ENCODE measurements around the gene CRK. TPM values are rescaled to one million over a fixed set of nuclear protein-coding genes. Genes with fewer than 3 reads are reported as not detected.

CRK gene
- total RNA-seq, 5 donors from 2014 or later (not counting 1 experiment from before 2014, with no cell fraction given), result 18.0 to 26.8 (median 22.6) TPM

GRCh38 chr17:1481736-1482135 lies 25.7 kb upstream of the CRK start:
- Histone ChIP-seq H3K4me1 (ENCODE audit: control insufficient read depth in 1 of 2, extremely low read depth in 1 of 2, insufficient read depth in 2 of 2, low read length in 2 of 2) (peaks cover 7 to 19% of the 10 kb centered on the region in 2 experiments), H3K4me3 (ENCODE audit: control insufficient read depth in 1 of 2, extremely low read depth in 1 of 2, low read length in 1 of 2) (no peak overlapping the region), H3K27ac (ENCODE audit: low read length) (no peak overlapping the region), H3K36me3 (ENCODE audit: control insufficient read depth in 2 of 2, extremely low read depth in 1 of 2, insufficient read depth in 1 of 2, low read length in 1 of 2) (peaks cover 0 to 8% of the 10 kb centered on the region in 2 donors), H3K9me3 (no peaks in the 10 kb centered on the region), H3K27me3 (replicated peaks in 1 of 2; ENCODE audit: control insufficient read depth in 2 of 2, extremely low read depth in 1 of 2, insufficient read depth in 2 of 2, low read length in 1 of 2) (peaks cover 0 to under 1% of the 10 kb centered on the region in 2 experiments)
- Mint-ChIP-seq H3K36me3 (peaks cover 18% of the 10 kb centered on the region), H3K4me1 (peaks cover 5 to 11% (median 6%) of the 10 kb centered on the region in 3 donors), H3K4me3 (no peak overlapping the region), H3K27ac (no peak overlapping the region), H3K27me3 (no peaks in the 10 kb centered on the region), H3K9me3 (no peaks in the 10 kb centered on the region)
- POLR2A ChIA-PET, result interaction anchor here (0.6 to 0.7 kb wide), 2 partner anchors 62 to 244 kb away, joined by 3 to 12 read pairs; no protein-coding TSS in a partner anchor
- 92% methylated on average over 10 of the region's 11 CpGs for WGBS (ENCODE audit: insufficient coverage)
- ATAC-seq (replicated peaks in 1 of 4) (no peak), DNase-seq (no peak)
- CTCF ChIA-PET, result interaction anchor here in 1 of 2 donors (0.7 kb wide), 1 partner anchor 51 kb away, joined by 3 read pairs; no protein-coding TSS in a partner anchor

DNA sequence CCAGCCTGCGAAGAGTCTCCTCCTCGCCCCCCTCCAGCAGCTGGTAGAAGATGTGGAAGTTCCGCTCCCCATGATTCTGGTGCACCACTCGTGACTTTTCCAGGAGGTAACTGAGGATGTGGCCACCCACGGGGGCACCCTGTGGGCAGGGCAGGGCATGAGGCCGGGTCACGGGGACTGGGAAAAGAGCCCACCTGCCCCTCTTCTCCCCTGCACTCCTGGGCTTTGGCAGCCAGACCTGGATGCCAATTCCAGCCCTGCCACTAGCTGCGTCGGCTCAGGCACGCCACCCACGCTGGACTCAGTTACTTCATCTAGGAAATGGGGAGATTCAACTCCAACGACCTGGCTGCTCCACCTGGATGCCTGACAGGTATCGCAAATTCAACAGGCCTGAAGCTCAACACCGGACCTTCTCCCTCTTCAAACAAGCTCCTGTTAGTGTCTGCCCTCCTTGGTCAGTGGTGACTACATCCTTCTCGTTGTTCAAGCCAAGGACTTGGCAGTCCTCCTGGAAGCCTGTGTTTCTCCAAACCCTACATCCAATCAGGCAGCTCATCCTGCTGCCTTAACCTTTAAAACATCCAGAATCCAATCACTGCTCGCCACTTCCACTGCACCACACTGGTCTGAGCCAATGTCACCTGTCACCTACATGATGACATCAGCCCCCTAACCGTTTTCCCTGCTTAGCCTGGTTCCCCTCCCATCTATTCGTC lies 24.9 kb upstream of the CRK start:
- Mint-ChIP-seq H3K27ac (peak overlapping the region in 1 of 2 donors; percentile 47), H3K27me3 (no peaks in the 10 kb centered on the region), H3K9me3 (no peaks in the 10 kb centered on the region), H3K4me3 (no peak overlapping the region), H3K36me3 (peaks cover 18% of the 10 kb centered on the region), H3K4me1 (peaks cover 2 to 10% (median 5%) of the 10 kb centered on the region in 3 donors)
- ChIA-PET POLR2A (interaction anchor here in 1 of 2 donors (0.6 kb wide), 1 partner anchor 23 kb away, joined by 6 read pairs; no protein-coding TSS in a partner anchor), CTCF (no interaction called here)
- no peak overlapping the region for H3K27ac ChIP-seq (ENCODE audit: low read length)
- DNase-seq (no peak), ATAC-seq (replicated peaks in 1 of 4) (no peak)
- no peaks in the 10 kb centered on the region for H3K27me3 ChIP-seq (replicated peaks in 1 of 2; ENCODE audit: control insufficient read depth in 2 of 2, extremely low read depth in 1 of 2, insufficient read depth in 2 of 2, low read length in 1 of 2)
- H3K4me1 ChIP-seq (ENCODE audit: control insufficient read depth in 1 of 2, extremely low read depth in 1 of 2, insufficient read depth in 2 of 2, low read length in 2 of 2), result peaks cover under 1 to 10% of the 10 kb centered on the region in 2 experiments
- no peaks in the 10 kb centered on the region for H3K9me3 ChIP-seq
- no peak overlapping the region for H3K4me3 ChIP-seq (ENCODE audit: control insufficient read depth in 1 of 2, extremely low read depth in 1 of 2, low read length in 1 of 2)
- 82% methylated on average over 13 of the region's 18 CpGs for WGBS (ENCODE audit: insufficient coverage)
- H3K36me3 ChIP-seq (ENCODE audit: control insufficient read depth in 2 of 2, extremely low read depth in 1 of 2, insufficient read depth in 1 of 2, low read length in 1 of 2), result peaks cover 0 to 8% of the 10 kb centered on the region in 2 donors

GRCh38 chr17:1478418-1478817 lies 22.4 kb upstream of the CRK start:
- Mint-ChIP-seq H3K27ac (no peak overlapping the region), H3K9me3 (no peaks in the 10 kb centered on the region), H3K4me3 (no peak overlapping the region), H3K4me1 (peaks cover 6 to 13% (median 13%) of the 10 kb centered on the region in 3 donors), H3K27me3 (no peaks in the 10 kb centered on the region), H3K36me3 (peaks cover 17% of the 10 kb centered on the region)
- Histone ChIP-seq H3K4me3 (ENCODE audit: control insufficient read depth in 1 of 2, extremely low read depth in 1 of 2, low read length in 1 of 2) (no peak overlapping the region), H3K9me3 (no peaks in the 10 kb centered on the region), H3K27me3 (replicated peaks in 1 of 2; ENCODE audit: control insufficient read depth in 2 of 2, extremely low read depth in 1 of 2, insufficient read depth in 2 of 2, low read length in 1 of 2) (no peaks in the 10 kb centered on the region), H3K4me1 (ENCODE audit: control insufficient read depth in 1 of 2, extremely low read depth in 1 of 2, insufficient read depth in 2 of 2, low read length in 2 of 2) (peaks cover 6 to 9% of the 10 kb centered on the region in 2 experiments), H3K36me3 (ENCODE audit: control insufficient read depth in 2 of 2, extremely low read depth in 1 of 2, insufficient read depth in 1 of 2, low read length in 1 of 2) (peaks cover 0 to 8% of the 10 kb centered on the region in 2 donors), H3K27ac (ENCODE audit: low read length) (no peak overlapping the region)
- ChIA-PET CTCF (no interaction called here), POLR2A (no interaction called here)
- no peak for ATAC-seq (replicated peaks in 1 of 4)
- no peak for DNase-seq
- 95% methylated on average over 26 of the region's 26 CpGs for WGBS (ENCODE audit: insufficient coverage)

GRCh38 chr17:1475321-1475854 lies 19.4 kb upstream of the CRK start:
- H3K36me3 ChIP-seq (ENCODE audit: control insufficient read depth in 2 of 2, extremely low read depth in 1 of 2, insufficient read depth in 1 of 2, low read length in 1 of 2), result peaks cover 0 to 6% of the 10 kb centered on the region in 2 donors
- Mint-ChIP-seq H3K27ac (no peak overlapping the region), H3K27me3 (no peaks in the 10 kb centered on the region), H3K4me3 (no peak overlapping the region), H3K4me1 (peaks cover 14 to 19% (median 17%) of the 10 kb centered on the region in 3 donors), H3K9me3 (no peaks in the 10 kb centered on the region), H3K36me3 (peaks cover 4% of the 10 kb centered on the region)
- peaks cover 0 to 3% of the 10 kb centered on the region in 2 experiments for H3K27me3 ChIP-seq (replicated peaks in 1 of 2; ENCODE audit: control insufficient read depth in 2 of 2, extremely low read depth in 1 of 2, insufficient read depth in 2 of 2, low read length in 1 of 2)
- no peak overlapping the region for H3K27ac ChIP-seq (ENCODE audit: low read length)
- no peak for ATAC-seq (replicated peaks in 1 of 4)
- no peaks in the 10 kb centered on the region for H3K9me3 ChIP-seq
- no peak overlapping the region for H3K4me3 ChIP-seq (ENCODE audit: control insufficient read depth in 1 of 2, extremely low read depth in 1 of 2, low read length in 1 of 2)
- DNase-seq, result no peak
- WGBS (ENCODE audit: insufficient coverage), result 92% methylated on average over 12 of the region's 15 CpGs
- POLR2A ChIA-PET, result no interaction called here
- peaks cover 9 to 16% of the 10 kb centered on the region in 2 experiments for H3K4me1 ChIP-seq (ENCODE audit: control insufficient read depth in 1 of 2, extremely low read depth in 1 of 2, insufficient read depth in 2 of 2, low read length in 2 of 2)
- CTCF ChIA-PET, result no interaction called here

- peaks cover 14 to 19% (median 17%) of the 10 kb centered on the region in 3 donors for H3K4me1 Mint-ChIP-seq
- no peak for ATAC-seq (replicated peaks in 1 of 4)
- 92% methylated on average over 18 of the region's 31 CpGs for WGBS (ENCODE audit: insufficient coverage)
- DNase-seq, result no peak
- H3K4me3 Mint-ChIP-seq, result no peak overlapping the region
- CTCF ChIA-PET, result interaction anchor here in 1 of 2 donors (0.6 kb wide), 1 partner anchor 127 kb away, joined by 5 read pairs; no protein-coding TSS in a partner anchor
- Histone ChIP-seq H3K27me3 (replicated peaks in 1 of 2; ENCODE audit: control insufficient read depth in 2 of 2, extremely low read depth in 1 of 2, insufficient read depth in 2 of 2, low read length in 1 of 2) (peaks cover 0 to 3% of the 10 kb centered on the region in 2 experiments), H3K9me3 (no peaks in the 10 kb centered on the region), H3K4me1 (ENCODE audit: control insufficient read depth in 1 of 2, extremely low read depth in 1 of 2, insufficient read depth in 2 of 2, low read length in 2 of 2) (peaks cover 9 to 16% of the 10 kb centered on the region in 2 experiments), H3K27ac (ENCODE audit: low read length) (no peak overlapping the region), H3K4me3 (ENCODE audit: control insufficient read depth in 1 of 2, extremely low read depth in 1 of 2, low read length in 1 of 2) (no peak overlapping the region), H3K36me3 (ENCODE audit: control insufficient read depth in 2 of 2, extremely low read depth in 1 of 2, insufficient read depth in 1 of 2, low read length in 1 of 2) (peaks cover 0 to 6% of the 10 kb centered on the region in 2 donors)
- peaks cover 4% of the 10 kb centered on the region for H3K36me3 Mint-ChIP-seq
- H3K27ac Mint-ChIP-seq, result no peak overlapping the region
- no peaks in the 10 kb centered on the region for H3K9me3 Mint-ChIP-seq
- H3K27me3 Mint-ChIP-seq, result no peaks in the 10 kb centered on the region
- POLR2A ChIA-PET, result interaction anchor here in 1 of 2 donors (0.7 kb wide), 1 partner anchor 30 kb away, joined by 9 read pairs; no protein-coding TSS in a partner anchor
Observed at GRCh38 chr17:1474402-1475189, 18.6 kb upstream of the CRK start.

DNA sequence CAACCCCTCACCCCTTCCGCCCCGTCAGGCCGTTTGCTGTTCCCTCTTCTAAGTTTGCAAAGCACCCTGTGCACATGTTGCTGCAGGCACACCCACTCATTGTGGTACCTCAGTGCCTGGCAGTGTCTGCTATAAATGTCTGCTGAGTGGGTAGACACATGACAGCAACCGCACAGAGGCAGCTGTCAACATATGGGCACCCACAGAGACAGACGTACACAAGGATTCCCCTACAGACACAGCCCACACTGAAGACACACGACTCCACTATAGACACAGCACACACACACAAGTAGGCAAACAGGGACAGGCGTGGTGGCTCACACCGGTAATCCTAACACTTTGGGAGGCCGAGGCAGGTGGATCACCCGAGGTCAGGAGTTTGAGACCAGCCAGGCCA lies 17.8 kb upstream of the CRK start:
- H3K4me3 Mint-ChIP-seq, result peak overlapping the region in 1 of 3 donors; percentile 22
- ATAC-seq (replicated peaks in 1 of 4) (peak; percentile 74 to 95 (median 80)), DNase-seq (peak in 20 of 35 experiments; percentile 25 to 70 (median 43))
- Histone ChIP-seq H3K36me3 (ENCODE audit: control insufficient read depth in 2 of 2, extremely low read depth in 1 of 2, insufficient read depth in 1 of 2, low read length in 1 of 2) (peaks cover 0 to 6% of the 10 kb centered on the region in 2 donors), H3K27me3 (replicated peaks in 1 of 2; ENCODE audit: control insufficient read depth in 2 of 2, extremely low read depth in 1 of 2, insufficient read depth in 2 of 2, low read length in 1 of 2) (peaks cover 0 to 3% of the 10 kb centered on the region in 2 experiments), H3K27ac (ENCODE audit: low read length) (no peak overlapping the region), H3K4me1 (ENCODE audit: control insufficient read depth in 1 of 2, extremely low read depth in 1 of 2, insufficient read depth in 2 of 2, low read length in 2 of 2) (peaks cover 9 to 16% of the 10 kb centered on the region in 2 experiments), H3K9me3 (no peaks in the 10 kb centered on the region), H3K4me3 (ENCODE audit: control insufficient read depth in 1 of 2, extremely low read depth in 1 of 2, low read length in 1 of 2) (no peak overlapping the region)
- H3K9me3 Mint-ChIP-seq, result no peaks in the 10 kb centered on the region
- POLR2A ChIA-PET, result interaction anchor here in 1 of 2 donors (0.6 kb wide), 1 partner anchor 33 kb away, joined by 6 read pairs; no protein-coding TSS in a partner anchor
- H3K27ac Mint-ChIP-seq, result peak overlapping the region; percentile 10 to 14
- H3K4me1 Mint-ChIP-seq, result peaks cover 14 to 19% (median 17%) of the 10 kb centered on the region in 3 donors
- peaks cover 11% of the 10 kb centered on the region for H3K36me3 Mint-ChIP-seq
- H3K27me3 Mint-ChIP-seq, result no peaks in the 10 kb centered on the region
- CTCF ChIA-PET, result no interaction called here
- 39% methylated on average over 7 of the region's 10 CpGs for WGBS (ENCODE audit: insufficient coverage)

All from T-cell (primary cell).